Retinal pigment epithelial cell (primary cell): ENCODE results near the gene PLA2G2D.
A peak's percentile ranks its signal among the peaks of the same experiment; 100 is the strongest.

Source experiments
- DNase-seq: peaks from one replicate; pipeline ENCODE4 v3.0.0-alpha.2; 2010; ENCODE audit warnings: low read depth
- H3K4me3 ChIP-seq: 2 replicates; pipeline ENCODE4 v1.5.1; 2011; ENCODE audit warnings: mild to moderate bottlenecking, low read length, control low read depth, moderate library complexity
- CTCF ChIP-seq: conservative IDR thresholded peaks from 2 replicates; pipeline ENCODE4 v1.5.1; 2011; ENCODE audit warnings: low read depth, low read length, control low read depth, inconsistent platforms

PLA2G2D gene

GRCh38 chr1:20109223-20109856 is 10.0 kb downstream of the PLA2G2D start:
- DNase-seq: no peak
- peak; percentile 1 for TF ChIP-seq CTCF
- no peak overlapping the region for H3K4me3 ChIP-seq

- no peak for DNase-seq
- TF ChIP-seq CTCF: no peak
- no peak overlapping the region for H3K4me3 ChIP-seq
Measured at GRCh38 chr1:20108366-20109123, 10.8 kb downstream of the PLA2G2D start.

- DNase-seq: no peak
- H3K4me3 ChIP-seq: no peak overlapping the region
- no peak for TF ChIP-seq CTCF
Measured at GRCh38 chr1:20107796-20108195, 11.5 kb downstream of the PLA2G2D start.

GRCh38 chr1:20107351-20107750 is 12.0 kb downstream of the PLA2G2D start:
- DNase-seq: no peak
- TF ChIP-seq CTCF: no peak
- no peak overlapping the region for H3K4me3 ChIP-seq

- DNase-seq: no peak
- no peak for TF ChIP-seq CTCF
- no peak overlapping the region for H3K4me3 ChIP-seq
Measured at GRCh38 chr1:20105856-20106255, 13.5 kb downstream of the PLA2G2D start.

- no peak for DNase-seq
Measured at GRCh38 chr1:20102875-20103274, 16.5 kb downstream of the PLA2G2D start.

More at GRCh38 chr1:20102875-20103274, 16.5 kb downstream of the PLA2G2D start:
- H3K4me3 ChIP-seq: no peak overlapping the region
- TF ChIP-seq CTCF: no peak
